ENCODE measurements around the gene MBD3. TPM values are rescaled to one million over a fixed set of nuclear protein-coding genes. Genes with fewer than 3 reads are reported as not detected.

MBD3 gene
- total RNA-seq, 1 experiment from 2014 or later: 114 TPM

DNA sequence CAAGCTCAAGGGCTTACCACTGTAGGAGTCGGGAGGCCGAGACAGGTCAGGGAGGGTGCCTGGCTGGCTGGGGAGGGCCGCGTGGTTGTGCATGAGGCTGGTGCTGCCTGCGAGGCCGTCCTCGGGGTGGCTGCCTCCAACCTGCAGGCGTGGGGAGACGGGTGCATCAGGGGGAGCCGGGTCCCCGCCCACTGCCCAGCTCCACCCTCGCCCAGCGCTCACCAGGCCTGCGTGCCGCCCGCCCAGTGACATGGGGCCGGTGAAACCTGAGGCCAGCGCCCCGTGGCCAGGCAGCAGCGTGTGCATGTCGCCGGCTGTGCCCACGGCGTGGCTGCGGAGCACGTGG, 26.4 kb upstream of the MBD3 start:
- Mint-ChIP-seq H3K4me3 (ENCODE audit: unreplicated experiment) (no peak overlapping the region), H3K4me1 (ENCODE audit: insufficient read depth, unreplicated experiment) (no peaks in the 10 kb centered on the region), H3K27ac (ENCODE audit: low read depth, unreplicated experiment) (no peak overlapping the region), H3K27me3 (ENCODE audit: insufficient read depth, unreplicated experiment) (no peaks in the 10 kb centered on the region), H3K9me3 (ENCODE audit: unreplicated experiment) (no peaks in the 10 kb centered on the region), H3K36me3 (ENCODE audit: insufficient read depth, unreplicated experiment) (peaks cover 58% of the 10 kb centered on the region)
- no peak for DNase-seq (ENCODE audit: unreplicated experiment)
- TF ChIP-seq, protein P1, sequence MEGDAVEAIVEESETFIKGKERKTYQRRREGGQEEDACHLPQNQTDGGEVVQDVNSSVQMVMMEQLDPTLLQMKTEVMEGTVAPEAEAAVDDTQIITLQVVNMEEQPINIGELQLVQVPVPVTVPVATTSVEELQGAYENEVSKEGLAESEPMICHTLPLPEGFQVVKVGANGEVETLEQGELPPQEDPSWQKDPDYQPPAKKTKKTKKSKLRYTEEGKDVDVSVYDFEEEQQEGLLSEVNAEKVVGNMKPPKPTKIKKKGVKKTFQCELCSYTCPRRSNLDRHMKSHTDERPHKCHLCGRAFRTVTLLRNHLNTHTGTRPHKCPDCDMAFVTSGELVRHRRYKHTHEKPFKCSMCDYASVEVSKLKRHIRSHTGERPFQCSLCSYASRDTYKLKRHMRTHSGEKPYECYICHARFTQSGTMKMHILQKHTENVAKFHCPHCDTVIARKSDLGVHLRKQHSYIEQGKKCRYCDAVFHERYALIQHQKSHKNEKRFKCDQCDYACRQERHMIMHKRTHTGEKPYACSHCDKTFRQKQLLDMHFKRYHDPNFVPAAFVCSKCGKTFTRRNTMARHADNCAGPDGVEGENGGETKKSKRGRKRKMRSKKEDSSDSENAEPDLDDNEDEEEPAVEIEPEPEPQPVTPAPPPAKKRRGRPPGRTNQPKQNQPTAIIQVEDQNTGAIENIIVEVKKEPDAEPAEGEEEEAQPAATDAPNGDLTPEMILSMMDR (IDR thresholded peaks at IDR 0.05; ENCODE audit: unreplicated experiment): no peak
- intact Hi-C loops (cut with micrococcal nuclease): no loop called here
- ChIA-PET POLR2A (interaction anchor here (1.2 kb wide), 1 partner anchor 34 kb away, joined by 3 read pairs; the partner anchor contains the start of gene TCF3), CTCF (no interaction called here)
- BruUV-seq (replicated peaks): no TSS peak

DNA sequence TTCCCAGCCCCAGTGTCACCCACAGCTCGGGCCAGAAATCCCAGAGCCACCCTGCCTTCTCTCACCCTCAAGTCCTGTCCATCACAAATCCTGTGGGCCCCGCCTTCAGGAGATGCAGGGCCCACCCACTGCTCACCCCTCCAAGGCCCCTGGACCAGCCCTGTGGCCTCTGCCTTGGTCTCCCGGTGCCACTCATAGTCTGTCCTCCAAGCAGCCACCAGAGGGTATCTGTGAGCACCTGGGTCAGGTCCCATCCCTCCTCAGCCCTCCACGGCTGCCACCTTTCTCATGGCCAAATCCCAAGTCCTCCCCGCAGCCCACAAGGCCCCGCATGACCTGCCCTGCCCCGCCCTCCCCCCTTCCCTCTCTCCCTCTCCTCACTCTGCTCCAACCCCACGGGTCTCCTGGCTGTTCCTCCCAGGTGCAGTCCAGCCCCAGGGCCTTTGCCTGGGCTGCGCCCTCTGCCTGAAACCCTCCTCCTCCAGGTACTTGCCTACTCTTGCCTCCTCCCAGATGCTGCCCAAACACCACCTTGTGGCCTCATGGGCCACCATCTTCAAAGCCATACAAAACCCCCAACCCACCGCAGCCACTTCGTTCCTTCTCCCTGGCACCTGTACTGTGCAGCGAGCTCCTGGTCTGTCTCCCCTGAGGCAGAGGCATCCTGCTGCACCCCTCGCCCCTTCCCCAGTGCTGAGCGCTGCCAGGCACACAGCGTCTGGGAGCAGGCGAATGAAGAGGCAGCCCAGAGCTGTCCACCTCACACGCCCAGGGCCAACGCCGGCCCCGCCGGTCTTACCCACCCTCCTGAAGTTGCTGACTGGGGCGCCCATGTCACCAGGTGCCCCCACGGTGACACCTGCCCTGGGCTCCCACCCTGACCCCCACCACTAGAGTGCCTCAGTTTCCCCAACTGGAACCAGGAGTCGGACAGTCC, 25.8 kb upstream of the MBD3 start:
- peak overlapping the region; percentile 76 for H3K27ac Mint-ChIP-seq (ENCODE audit: low read depth, unreplicated experiment)
- no peaks in the 10 kb centered on the region for H3K4me1 Mint-ChIP-seq (ENCODE audit: insufficient read depth, unreplicated experiment)

DNA sequence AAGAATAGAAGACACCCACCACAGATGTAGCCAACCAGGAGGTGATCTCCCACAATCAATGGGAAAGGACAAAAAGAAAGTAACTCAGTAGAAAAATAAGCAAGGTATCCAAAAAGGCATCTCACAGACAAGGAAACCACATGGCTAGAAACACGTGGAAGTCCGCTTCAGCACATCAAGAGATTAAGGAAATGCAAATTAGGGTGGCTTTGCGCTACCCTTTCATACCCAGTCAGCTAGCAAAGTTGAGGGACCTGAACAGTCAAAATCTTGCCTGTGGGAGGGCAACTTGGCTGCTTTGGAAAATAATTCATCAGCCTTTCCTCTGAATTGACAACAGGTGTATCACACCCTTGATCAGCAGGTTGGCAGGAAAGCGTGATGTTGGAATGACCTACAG, 24.2 kb upstream of the MBD3 start:
- Mint-ChIP-seq H3K27me3 (ENCODE audit: insufficient read depth, unreplicated experiment) (no peaks in the 10 kb centered on the region), H3K4me3 (ENCODE audit: unreplicated experiment) (no peak overlapping the region), H3K36me3 (ENCODE audit: insufficient read depth, unreplicated experiment) (peaks cover 58% of the 10 kb centered on the region), H3K4me1 (ENCODE audit: insufficient read depth, unreplicated experiment) (no peaks in the 10 kb centered on the region), H3K27ac (ENCODE audit: low read depth, unreplicated experiment) (no peak overlapping the region), H3K9me3 (ENCODE audit: unreplicated experiment) (no peaks in the 10 kb centered on the region)
- intact Hi-C loops (cut with micrococcal nuclease): no loop called here
- no peak for DNase-seq (ENCODE audit: unreplicated experiment)
- ChIA-PET CTCF (interaction anchor here (0.5 to 0.7 kb wide), 2 partner anchors 36 to 178 kb away, joined by 3 read pairs; no protein-coding TSS in a partner anchor), POLR2A (interaction anchor here (1.1 kb wide), 1 partner anchor 10 kb away, joined by 3 read pairs; no protein-coding TSS in a partner anchor)
- BruUV-seq (replicated peaks): no TSS peak
- TF ChIP-seq, protein P1 (IDR thresholded peaks at IDR 0.05; ENCODE audit: unreplicated experiment): no peak

More for the DNA sequence above, 25.8 kb upstream of the MBD3 start:
- no TSS peak for BruUV-seq (replicated peaks)
- intact Hi-C loops (cut with micrococcal nuclease): no loop called here
- H3K27me3 Mint-ChIP-seq (ENCODE audit: insufficient read depth, unreplicated experiment): no peaks in the 10 kb centered on the region
- TF ChIP-seq, protein P1 (IDR thresholded peaks at IDR 0.05; ENCODE audit: unreplicated experiment): peak; percentile 26
- H3K4me3 Mint-ChIP-seq (ENCODE audit: unreplicated experiment): no peak overlapping the region
- peak; percentile 47 for DNase-seq (ENCODE audit: unreplicated experiment)
- CTCF ChIA-PET: interaction anchor here (0.5 to 0.6 kb wide), 2 partner anchors 219 to 235 kb away, joined by 3 to 4 read pairs; no protein-coding TSS in a partner anchor
- H3K36me3 Mint-ChIP-seq (ENCODE audit: insufficient read depth, unreplicated experiment): peaks cover 53% of the 10 kb centered on the region
- POLR2A ChIA-PET: interaction anchor here (1.2 kb wide), 1 partner anchor 34 kb away, joined by 3 read pairs; the partner anchor contains the start of gene TCF3
- no peaks in the 10 kb centered on the region for H3K9me3 Mint-ChIP-seq (ENCODE audit: unreplicated experiment)

DNA sequence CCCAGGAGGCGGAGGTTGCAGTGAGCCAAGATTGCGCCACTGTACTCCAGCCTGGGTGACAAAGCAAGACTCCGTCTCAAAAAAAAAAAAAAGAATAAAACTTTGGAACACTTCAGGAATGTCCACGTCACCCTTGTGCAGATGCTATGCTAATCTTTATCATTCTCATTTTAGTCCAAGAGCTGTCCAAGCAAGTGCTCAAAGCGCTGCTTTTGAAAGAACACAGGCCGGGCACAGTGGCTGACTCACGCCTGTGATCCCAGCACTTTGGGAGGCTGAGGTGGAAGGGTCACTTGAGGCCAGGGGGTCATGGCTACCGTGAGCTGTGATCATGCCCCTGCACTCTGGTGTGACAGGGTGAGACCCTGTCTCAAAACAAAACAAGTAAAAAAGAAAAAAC, 23.7 kb upstream of the MBD3 start:
- POLR2A ChIA-PET: interaction anchor here (1.1 kb wide), 1 partner anchor 9 kb away, joined by 3 read pairs; no protein-coding TSS in a partner anchor
- no TSS peak for BruUV-seq (replicated peaks)
- no peaks in the 10 kb centered on the region for H3K4me1 Mint-ChIP-seq (ENCODE audit: insufficient read depth, unreplicated experiment)
- no peaks in the 10 kb centered on the region for H3K27me3 Mint-ChIP-seq (ENCODE audit: insufficient read depth, unreplicated experiment)
- H3K9me3 Mint-ChIP-seq (ENCODE audit: unreplicated experiment): no peaks in the 10 kb centered on the region
- H3K4me3 Mint-ChIP-seq (ENCODE audit: unreplicated experiment): no peak overlapping the region
- H3K36me3 Mint-ChIP-seq (ENCODE audit: insufficient read depth, unreplicated experiment): peaks cover 59% of the 10 kb centered on the region
- CTCF ChIA-PET: interaction anchor here (0.7 kb wide), 2 partner anchors 55 to 178 kb away, joined by 3 read pairs; no protein-coding TSS in a partner anchor
- TF ChIP-seq, protein P1 (IDR thresholded peaks at IDR 0.05; ENCODE audit: unreplicated experiment): no peak
- no peak overlapping the region for H3K27ac Mint-ChIP-seq (ENCODE audit: low read depth, unreplicated experiment)
- intact Hi-C loops (cut with micrococcal nuclease): no loop called here
- no peak for DNase-seq (ENCODE audit: unreplicated experiment)

Data from MCF 10A (cell line).